Measurements from ENCODE around the gene MAP3K20.

- no peak for TF ChIP-seq CTCF (IDR thresholded peaks at IDR 0.05)
- no peak for TF ChIP-seq POLR2A (IDR thresholded peaks at IDR 0.05)
These were observed 229.7 kb downstream of the MAP3K20 start for GRCh38 chr2:173305303-173305702.

Measured in Peyer's patch (tissue), 4 donors.